HG03432 (cell line): ENCODE results near the gene KRT71.

Source experiments
- ATAC-seq: cut with Tn5 transposase; IDR thresholded peaks from one replicate; pipeline ENCODE4 v1.9.1; 2021; ENCODE audit warnings: mild to moderate bottlenecking, moderate library complexity; ENCODE audit not compliant: unreplicated experiment

KRT71 gene

DNA sequence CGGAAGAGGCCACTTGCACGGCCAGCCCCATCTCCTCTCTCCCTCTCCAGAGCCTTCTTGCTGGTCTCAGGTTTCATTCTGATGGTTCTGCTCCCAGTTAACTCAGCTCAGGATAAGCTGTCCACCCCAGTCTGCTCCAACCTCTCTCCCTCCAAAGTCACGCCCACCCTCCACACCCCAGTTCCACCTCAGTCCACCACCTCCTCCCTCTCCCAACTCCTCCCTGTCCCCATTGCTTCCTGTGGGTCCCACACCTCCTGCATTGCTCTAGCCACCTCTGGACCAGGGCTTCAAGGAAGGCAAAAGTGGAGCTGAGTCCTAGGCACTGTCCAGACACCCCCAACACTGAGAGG, 13.1 kb downstream of the KRT71 start:
- ATAC-seq: no peak

DNA sequence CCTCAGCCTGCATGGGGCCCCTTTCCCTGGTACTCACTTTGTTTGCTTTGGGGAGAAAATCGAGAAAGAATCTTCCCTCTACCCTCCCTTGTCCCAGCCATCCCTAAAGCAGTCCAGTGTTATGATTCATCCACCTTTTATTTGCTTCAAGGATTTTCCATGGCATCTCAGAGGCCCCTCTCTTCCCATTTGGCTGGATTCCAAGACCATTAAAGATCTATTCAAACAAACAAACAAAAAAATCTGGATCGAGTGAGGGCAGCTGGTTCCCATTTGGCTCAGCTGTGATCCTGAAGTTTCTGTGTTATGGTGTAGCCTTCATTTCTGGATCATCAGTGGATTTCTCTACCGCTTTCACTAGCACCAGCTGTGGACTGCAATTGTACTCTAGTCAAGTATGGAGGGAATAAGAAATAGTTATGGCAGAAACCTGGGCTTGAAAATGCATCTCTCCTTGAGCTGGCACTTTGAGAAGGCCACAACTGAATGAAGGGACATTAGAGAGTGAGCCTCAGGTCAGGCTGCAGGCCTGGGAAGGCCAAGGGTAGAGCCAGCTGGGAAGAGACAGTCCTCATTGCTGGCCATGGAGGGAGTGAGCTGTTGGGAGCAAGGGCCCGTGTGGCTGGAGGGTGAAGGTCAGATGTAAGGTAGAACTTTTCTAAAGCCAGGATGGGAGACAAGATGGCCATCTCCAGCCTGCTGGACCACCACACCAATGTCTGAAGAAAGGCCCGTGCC, 13.7 kb downstream of the KRT71 start:
- ATAC-seq: no peak

DNA sequence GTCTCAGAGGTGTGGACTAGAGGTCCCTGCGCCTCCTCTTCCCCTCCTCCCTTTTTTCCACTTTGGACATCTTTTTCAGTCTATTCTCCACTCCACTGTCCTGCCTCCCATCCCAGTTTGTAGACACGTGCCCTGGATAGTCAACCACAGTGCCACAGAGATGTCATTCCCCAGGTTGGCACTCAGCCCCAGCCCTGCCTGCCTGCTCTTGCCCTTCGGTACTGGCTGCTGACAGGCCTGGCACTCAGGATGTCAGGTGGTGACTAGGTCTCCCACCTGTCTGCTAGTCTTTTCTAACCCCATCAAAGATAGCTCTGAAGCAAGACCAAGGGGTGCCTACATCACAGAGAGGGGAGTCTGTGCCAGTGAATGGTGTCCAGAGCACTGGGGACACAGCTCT, 15.8 kb downstream of the KRT71 start:
- ATAC-seq: no peak

DNA sequence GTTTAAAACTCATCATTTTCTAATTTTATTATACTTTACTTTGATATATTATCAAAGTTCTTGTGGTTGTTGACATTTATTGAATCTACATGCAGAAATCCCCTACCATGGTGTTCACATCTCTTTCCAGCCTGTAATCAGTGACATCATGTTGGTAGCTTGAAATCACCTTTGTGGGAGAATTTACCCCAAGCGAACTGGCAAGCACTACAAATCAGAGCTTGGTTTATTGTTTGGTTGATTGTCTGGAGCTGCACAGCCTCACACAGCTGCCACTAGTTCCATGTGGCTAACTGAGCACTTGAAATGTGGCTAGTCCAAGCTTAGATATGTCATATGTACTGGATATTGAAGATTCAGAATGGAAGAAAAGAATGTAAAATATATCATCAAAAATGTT, 17.4 kb downstream of the KRT71 start:
- ATAC-seq: no peak

DNA sequence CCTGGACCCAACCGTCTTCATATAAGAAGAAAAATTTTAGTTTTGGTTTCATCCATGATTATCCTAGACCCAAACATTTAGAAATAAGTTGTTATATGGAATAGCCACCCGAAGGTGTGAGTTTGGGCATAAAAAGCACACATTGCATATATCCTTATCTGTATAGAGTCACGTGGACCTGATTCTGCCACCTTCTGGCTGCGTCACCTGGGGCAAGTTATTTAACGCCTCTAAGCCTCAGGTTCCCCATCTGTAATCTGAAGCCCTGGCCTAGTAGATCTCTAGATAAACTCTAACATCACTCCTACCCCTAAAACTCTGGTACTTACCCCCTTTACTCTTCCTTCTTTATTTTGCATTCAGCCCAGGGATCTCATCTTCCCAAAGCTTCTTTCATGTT, 18.5 kb downstream of the KRT71 start:
- no peak for ATAC-seq

DNA sequence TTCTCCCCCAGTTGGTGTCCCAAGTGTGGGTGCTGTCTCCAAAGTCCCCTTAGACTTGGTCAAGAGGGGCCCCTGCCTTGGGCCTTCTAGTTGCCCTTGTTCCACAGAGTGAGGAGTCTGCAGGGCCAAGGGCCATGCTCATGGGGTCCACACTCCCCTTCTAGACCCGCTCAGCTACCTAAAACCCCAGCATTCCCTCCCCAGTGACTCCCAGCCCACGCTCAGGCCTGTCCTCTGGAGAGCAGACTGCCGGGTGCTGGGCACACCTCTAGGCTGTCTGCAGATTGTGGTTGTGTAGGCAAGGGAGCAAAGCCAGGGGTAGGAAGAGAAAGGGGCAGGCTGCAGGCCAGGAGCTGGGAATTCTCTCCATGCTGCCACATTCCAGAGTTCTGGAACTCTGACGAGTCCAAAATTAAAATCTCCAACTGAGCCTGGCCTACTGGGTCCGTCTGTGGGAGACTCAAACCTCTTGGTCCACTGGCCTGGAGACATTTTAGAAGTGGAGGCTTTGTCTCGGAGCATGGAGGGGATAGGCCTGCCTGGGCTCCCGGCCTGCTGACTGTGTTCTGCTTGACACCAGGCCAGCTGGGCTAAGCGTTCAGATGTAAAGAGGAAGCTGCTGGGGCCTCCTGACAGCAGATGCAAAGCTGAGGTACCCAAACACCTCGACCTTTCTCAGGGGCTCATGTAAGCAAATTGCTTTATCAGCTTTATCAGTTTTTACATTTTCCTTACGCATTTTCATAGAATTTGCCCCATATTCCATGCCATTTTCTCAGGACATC, 19.1 kb downstream of the KRT71 start:
- ATAC-seq: no peak

DNA sequence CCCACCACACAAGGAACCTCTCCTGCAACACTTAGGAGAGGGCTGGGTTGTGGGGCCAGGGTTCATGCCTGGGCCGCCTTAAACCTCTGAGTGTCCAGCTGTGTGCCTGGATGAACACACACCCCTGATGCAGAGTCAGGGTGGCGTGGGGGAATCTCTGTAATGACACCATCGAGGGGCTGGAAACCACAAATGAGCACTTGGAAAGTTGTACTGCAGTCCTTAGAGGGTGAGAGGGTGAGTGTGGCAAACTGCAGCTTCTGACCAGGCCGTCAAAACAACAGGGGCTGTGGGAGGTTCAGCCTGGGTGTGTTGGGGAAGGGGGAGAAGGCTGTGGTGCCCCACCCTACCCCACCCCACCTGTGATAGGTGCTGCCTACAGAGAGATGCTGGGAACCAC, 20.3 kb downstream of the KRT71 start:
- no peak for ATAC-seq

DNA sequence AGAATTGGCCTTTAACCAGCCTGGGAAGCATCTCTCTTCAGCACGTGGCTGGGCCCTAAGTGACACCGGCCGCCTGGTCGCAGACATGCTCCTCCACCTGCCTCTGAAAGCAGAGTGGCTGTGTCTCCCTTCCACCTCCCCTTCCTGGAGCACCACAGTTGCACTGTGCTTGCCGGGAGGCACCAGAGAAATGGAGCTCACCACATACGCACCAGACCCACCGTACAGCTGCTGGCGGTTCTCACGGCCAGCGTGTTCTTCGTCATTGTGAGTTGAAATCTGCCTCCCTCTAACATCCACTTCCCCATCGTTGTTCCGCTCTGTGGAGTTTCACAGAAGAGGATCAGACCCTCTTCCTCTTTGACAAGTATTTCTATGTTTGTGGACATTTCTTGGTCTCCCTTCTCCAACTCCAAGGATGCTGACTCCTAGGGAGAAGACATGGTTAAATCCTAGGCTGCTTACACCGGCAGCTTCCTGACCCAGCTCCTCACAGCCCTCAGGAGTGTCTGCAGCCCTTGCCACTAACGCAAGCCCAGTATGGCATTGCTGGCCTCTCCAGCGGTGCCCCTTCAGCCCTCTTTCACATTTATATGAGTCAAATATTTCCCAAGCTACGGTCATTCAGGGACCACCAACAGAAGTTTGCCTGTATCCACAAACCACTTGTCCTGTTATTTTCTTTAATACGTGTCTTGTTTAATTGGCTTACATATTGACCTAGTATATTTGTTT, 21.2 kb downstream of the KRT71 start:
- ATAC-seq: no peak

DNA sequence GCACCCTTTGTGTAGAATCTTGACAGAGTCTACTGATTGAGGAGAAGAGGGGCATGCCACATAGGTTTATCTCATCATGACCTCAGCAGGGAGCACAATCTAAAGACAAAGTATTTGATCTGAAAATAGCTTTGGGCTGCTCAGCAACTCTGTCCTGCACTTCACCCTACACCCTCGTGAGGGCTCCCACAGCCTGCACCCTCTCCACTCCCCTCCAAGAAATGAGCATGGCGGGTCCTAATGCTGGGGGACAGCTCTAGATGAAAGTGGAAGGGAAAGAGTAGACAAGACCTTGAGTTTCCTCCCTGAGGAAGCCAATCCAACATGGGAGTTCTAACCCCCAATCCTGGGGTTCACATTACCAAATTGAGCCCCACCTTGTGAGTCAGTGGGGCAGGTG, 22.0 kb downstream of the KRT71 start:
- no peak for ATAC-seq

DNA sequence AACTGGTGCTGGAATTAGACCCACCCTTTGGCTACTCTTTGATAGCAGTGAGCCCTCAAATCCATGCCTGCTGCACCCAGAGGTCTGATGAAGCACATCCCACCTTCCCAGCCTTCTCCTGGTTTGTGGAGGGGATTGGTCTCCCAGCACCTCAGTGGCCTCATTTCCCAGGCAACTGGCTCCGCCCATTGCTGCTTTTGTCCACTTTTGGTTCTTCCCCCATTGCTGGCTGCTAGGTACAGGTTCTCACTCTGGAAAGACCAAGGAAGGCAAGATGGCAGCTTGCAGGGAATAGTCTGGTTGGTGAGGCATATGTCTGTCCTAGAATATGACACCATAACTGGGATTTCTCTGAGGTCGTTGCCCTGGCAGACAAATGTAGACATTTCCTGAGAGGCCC, 22.6 kb downstream of the KRT71 start:
- no peak for ATAC-seq

DNA sequence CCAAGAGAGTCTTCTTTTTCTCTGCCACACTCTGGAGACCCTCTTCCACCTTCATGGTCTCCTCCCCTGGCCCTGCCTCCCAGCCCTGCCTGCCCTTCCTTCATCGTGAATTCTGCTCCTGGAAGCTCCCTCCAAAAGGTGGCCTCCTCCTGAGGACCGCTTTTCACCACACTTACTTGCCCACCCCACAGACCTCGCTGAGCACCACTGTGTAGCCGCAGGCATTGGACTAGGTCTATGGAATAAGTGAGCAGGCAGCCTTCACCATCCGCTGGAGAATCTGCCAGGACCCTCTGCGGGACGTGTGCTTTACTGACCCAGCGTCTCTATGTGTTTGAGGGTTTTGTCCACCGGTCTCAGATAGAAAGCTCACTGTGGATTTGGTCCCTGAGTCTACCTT, 23.1 kb downstream of the KRT71 start:
- no peak for ATAC-seq

DNA sequence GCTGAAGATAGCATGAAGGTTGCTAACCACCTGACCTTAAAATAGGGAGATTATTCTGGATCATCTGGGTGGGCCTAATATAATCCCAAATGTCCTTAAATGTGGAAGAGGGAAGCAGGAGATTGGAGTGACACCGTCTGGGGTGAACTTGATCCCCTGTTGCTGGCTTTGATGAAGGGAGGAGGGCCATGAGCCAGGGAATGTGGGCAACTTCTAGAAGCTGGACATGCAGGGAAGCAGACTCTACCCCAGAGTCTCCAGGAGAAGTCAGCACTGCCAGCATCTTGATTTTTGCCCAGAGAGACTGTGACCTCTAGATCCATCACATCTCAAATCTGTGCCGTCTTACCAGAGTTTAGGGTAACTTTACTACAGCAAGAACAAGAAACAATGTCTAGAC, 23.5 kb downstream of the KRT71 start:
- no peak for ATAC-seq

DNA sequence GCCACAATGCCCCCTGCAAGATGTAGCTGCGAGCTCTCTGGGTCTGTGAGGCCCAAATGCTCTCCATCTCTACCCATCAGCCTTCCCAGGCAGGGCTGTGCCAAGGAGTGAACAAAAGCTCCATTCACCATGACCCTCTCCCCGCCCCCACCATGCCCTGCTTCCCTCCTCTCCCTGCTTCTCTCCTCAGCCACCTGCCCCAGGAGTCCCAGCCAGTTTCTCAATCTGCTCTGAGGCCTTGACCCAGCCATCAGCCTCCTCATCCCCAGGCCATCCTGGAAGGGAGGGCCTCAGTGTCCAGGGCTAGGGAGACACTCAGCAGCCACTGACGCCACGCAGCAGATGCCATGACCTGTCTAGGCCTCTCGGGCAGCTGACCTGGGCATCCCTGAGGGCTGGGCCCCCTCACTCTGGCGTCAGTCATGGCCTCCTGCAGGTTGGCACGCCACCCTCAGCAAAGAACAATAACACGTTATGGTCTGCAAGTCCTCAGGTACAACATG, 24.3 kb downstream of the KRT71 start:
- no peak for ATAC-seq

DNA sequence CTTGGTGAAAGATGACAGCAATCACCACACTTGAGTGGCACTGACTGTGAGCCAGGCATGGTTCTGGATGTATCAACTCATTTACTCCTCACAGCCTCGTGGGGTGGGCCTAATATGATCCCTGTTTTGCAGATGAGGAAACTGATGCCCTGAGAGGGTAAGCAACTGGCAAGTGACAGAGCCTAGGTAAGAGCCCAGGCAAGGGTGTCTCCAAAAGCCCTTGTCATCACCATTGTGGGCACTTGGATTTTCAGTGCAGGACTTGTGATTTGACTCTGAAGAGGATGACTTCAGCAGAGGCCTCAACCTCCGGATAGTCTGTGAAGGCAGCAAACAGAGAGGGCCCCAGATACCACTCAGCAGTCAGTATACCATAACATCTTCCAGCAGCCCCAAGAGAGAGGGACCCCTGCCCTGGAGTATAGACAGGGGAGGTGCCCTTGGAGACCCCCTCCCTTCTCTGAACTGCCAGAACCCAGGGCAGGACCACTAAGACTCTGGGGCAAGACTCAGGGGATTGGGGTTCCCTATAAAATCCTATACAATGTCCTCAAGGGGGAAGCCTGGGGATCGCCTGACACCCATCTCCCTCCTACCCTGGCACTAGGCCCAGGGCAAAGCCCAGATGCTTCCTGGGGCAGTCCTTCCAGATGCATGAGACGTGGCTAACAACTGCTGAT, 25.7 kb downstream of the KRT71 start:
- no peak for ATAC-seq

DNA sequence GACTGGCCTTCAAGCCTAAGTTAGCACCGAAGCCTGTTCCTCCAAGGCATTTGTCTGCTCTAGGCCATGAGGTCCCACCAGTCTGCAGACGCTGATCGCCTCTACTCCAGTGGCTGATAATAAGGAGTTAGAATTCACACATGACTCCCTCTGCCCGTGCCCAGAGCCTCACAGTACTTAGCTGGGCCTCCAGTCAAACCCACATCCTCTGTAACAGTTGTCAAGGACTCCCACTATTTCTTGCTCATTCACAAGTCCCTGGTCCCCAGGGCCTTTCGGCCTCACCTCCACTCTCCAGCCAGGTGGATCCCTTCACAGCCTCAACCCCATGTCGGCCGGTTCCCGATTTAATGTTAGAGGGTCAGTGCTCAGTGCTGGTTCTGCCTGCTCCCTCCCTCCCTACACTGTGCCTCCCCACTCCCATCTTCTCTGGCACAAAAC, 26.4 kb downstream of the KRT71 start:
- ATAC-seq: no peak

DNA sequence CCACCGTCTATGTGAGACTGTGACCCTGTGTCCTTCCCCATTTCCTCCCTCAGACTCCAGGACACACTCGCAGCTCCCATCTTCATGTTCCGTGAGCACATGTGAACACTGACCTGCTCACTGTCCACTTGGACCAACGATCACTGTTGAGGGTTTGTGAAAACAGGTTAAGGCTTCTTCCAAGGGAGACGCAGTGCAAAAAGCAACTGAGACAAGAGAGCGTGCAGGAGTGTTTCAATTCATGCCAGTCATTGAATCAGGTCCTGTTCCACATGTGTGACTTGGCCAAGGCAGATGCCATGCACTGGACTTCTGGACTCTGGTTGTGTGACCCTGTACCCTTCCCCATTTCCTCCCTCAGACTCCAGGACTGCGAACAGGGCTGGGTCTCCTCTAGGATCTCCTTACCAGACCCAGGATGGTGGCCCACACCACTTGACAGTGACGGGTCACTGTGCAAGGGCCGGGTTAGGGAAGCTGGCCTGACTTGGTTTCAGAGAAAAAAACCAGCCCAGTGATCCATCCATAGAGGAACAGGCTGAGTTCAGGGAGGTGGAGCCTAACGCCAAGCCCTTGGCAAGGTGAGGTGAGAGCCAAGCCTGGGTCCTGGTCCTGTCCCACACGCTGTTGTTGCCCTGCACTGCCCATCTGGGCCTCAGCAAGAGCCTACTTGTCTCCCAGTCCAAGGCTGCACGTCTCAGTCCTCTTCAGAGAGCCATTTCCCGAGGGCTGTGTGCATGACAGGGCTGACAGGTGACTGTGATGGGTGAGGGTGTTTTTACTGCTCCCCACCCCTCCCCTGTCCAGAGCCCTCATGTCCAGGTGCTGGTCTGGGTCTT, 27.1 kb downstream of the KRT71 start:
- ATAC-seq: no peak

DNA sequence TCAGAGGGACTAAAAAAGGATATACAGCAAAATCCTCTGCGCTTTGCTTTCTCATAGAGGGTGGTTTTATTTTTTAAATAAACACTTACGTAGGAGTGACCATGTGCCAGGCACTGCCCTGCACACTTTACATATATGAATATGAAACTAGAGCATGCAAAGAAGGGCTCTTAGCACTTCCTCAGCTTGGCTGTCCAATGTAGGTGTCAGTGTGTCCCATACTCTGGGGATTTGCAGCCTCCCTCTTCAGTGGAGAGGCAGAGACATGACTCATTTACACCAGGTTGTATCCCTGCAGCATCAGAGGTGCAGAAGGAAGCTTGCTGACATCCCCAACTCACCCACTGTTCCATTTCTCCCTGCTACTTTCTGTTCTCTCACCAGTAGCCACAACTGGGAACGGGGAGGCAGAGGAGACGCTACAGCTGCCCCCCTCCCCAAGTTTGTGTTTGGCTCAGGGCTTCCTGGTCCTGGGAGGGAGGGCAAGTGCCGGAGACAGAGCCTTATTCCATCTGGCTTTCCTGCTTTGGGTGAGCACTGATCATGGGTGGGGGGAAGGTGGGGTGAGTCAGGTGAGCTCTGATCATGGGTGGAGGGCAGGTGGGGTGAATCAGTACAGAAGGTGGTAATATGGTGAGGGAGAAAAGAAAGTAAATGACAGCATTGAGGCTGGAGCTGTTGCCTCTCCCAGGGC, 27.9 kb downstream of the KRT71 start:
- no peak for ATAC-seq

DNA sequence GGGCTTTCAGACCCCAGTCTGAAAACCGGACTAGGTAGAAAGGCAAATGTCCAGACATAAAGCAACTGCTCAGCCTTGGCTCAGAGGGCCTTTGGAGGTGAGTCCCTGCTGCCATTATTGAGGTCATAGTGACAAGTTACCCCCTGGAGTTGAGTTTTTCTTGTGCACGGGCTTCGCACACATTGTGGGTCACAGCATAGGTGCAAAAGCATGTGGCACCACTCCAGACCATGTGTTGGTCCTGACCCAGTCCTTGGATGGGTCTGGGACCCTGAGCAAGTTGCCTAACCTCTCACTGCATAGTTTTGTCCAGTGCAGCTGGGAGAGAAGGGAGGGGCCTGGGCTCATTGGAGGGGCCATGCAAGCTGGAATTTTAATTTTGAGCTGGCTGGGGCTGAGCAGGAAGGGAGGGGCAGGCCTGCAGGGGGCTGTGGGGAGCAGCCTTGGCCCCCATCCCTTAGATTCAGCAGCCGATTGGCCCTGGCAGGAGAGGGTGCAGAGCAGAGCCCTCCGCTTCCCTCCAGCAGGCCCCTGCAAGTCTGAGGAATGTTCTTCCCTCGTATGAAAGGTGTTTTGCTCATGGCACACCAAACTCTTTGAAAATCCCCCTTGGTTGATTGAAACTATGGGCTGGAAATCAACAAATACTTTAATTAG, 28.6 kb downstream of the KRT71 start:
- ATAC-seq: no peak

DNA sequence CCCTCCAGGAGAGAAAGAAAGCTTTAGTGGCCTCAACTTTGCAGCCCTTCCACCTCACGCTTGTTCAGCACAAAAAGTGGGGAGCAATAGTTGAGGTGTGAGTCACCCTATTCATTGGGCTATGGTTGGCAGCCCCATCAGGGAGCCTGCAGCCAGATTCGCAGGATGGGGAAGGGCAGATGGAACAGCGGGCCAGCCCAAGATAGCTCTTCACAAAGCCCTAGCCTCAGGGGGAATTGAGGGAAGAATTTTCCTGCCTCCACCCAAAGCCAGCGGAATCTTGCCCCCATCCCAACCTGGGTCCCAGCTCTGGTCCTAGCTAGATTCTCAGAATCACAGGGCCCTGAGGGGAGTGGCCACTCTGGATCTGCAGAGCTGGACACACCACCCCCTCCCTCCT, 29.1 kb downstream of the KRT71 start:
- ATAC-seq: no peak
